Renal cortical epithelial cell (primary cell): ENCODE measurements around the gene GPC2. TPM values are rescaled to one million over a fixed set of nuclear protein-coding genes. Genes with fewer than 3 reads are reported as not detected.
"Not testable (repeated sequence)": the region's sequence is repeated elsewhere in the genome, so short reads cannot be mapped to it uniquely, and the experiment has no call there.

Experiments used
- DNase-seq: peaks from one replicate; pipeline ENCODE4 v3.0.0-alpha.2; 2011; ENCODE audit warnings: low read depth
- total RNA-seq: library from RNA; depleted of rRNA; stranded (reverse); fragments of >200 nt; gene quantifications from 2 replicates; pipeline ENCODE4 v1.2.3, GENCODE V29; 2014

GPC2 gene
- total RNA-seq, 1 donor from 2014 or later, result 1.6 TPM

GRCh38 chr7:100204454-100204853 lies 27.3 kb upstream of the GPC2 start:
- no peak for DNase-seq

GRCh38 chr7:100200693-100201092 lies 23.5 kb upstream of the GPC2 start:
- no peak for DNase-seq

GRCh38 chr7:100198266-100198665 lies 21.1 kb upstream of the GPC2 start:
- no peak for DNase-seq

GRCh38 chr7:100195901-100196322 lies 18.7 kb upstream of the GPC2 start:
- not testable (repeated sequence) for DNase-seq

GRCh38 chr7:100195222-100195621 lies 18.0 kb upstream of the GPC2 start:
- no peak for DNase-seq

- DNase-seq, result no peak
These were observed 15.8 kb upstream of the GPC2 start for GRCh38 chr7:100192969-100193368.

- DNase-seq, result not testable (repeated sequence)
These were observed 15.2 kb upstream of the GPC2 start for GRCh38 chr7:100192281-100192862.

GRCh38 chr7:100191775-100192174 lies 14.6 kb upstream of the GPC2 start:
- DNase-seq, result peak; percentile 60

- DNase-seq, result peak; percentile 42
These were observed 13.0 kb upstream of the GPC2 start for GRCh38 chr7:100190048-100190711.

- DNase-seq, result no peak
These were observed 11.9 kb upstream of the GPC2 start for GRCh38 chr7:100189061-100189460.

- no peak for DNase-seq
These were observed 8.5 kb upstream of the GPC2 start for GRCh38 chr7:100185726-100186125.

- not testable (repeated sequence) for DNase-seq
These were observed 5.9 kb upstream of the GPC2 start for GRCh38 chr7:100183090-100183489.

- not testable (repeated sequence) for DNase-seq
These were observed 5.4 kb upstream of the GPC2 start for GRCh38 chr7:100182616-100183015.

GRCh38 chr7:100180084-100180483 lies 2.9 kb upstream of the GPC2 start:
- not testable (repeated sequence) for DNase-seq

- no peak for DNase-seq
These were observed 811 bp downstream of the GPC2 start for GRCh38 chr7:100176096-100177044.

GRCh38 chr7:100175296-100175935 lies 1.8 kb downstream of the GPC2 start:
- DNase-seq, result no peak

GRCh38 chr7:100174582-100174981 lies 2.6 kb downstream of the GPC2 start:
- DNase-seq, result no peak

- DNase-seq, result no peak
These were observed 3.2 kb downstream of the GPC2 start for GRCh38 chr7:100173806-100174495.

GRCh38 chr7:100171840-100172239 lies 5.3 kb downstream of the GPC2 start:
- DNase-seq, result no peak

- no peak for DNase-seq
These were observed 6.0 kb downstream of the GPC2 start for GRCh38 chr7:100171087-100171681.
